GM23338 (cell line): ENCODE measurements around the gene CASKIN2.

Experiments
- CTCF ChIP-seq, 2 experiments: fragments of 200-600 bp in 1 of 2; sonication (generic) in 1 of 2; conservative IDR thresholded peaks; 2 replicates each; pipeline versions ENCODE4 v1.5.1 to v1.6.1; 2016 to 2017; ENCODE audit warnings: antibody characterized with exemption in 2 of 2, low read depth in 2 of 2, mild to moderate bottlenecking in 2 of 2, moderate library complexity in 1 of 2
- ETS1 ChIP-seq: IDR thresholded peaks from 2 replicates; pipeline ENCODE4 v1.6.1; 2016; ENCODE audit warnings: antibody characterized with exemption
- EZH2 ChIP-seq: fragments of 200-600 bp; sonication (generic); IDR thresholded peaks from one replicate; pipeline ENCODE4 v1.8.0; 2017; ENCODE audit warnings: antibody characterized with exemption, mild to moderate bottlenecking, low read depth; ENCODE audit not compliant: unreplicated experiment
- EZH2phosphoT487 ChIP-seq: fragments of 200-600 bp; sonication (generic); IDR thresholded peaks from one replicate; pipeline ENCODE4 v1.8.1; 2018; ENCODE audit warnings: antibody characterized with exemption; ENCODE audit not compliant: unreplicated experiment
- POLR2AphosphoS5 ChIP-seq: IDR thresholded peaks from 2 replicates; pipeline ENCODE4 v1.6.1; 2016; ENCODE audit warnings: antibody characterized with exemption, low read depth
- REST ChIP-seq: IDR thresholded peaks from one replicate; pipeline ENCODE4 v1.6.1; 2018; ENCODE audit warnings: antibody characterized with exemption; ENCODE audit not compliant: unreplicated experiment
- STAT1 ChIP-seq: IDR thresholded peaks from one replicate; pipeline ENCODE4 v1.6.1; 2016; ENCODE audit warnings: antibody characterized with exemption; ENCODE audit not compliant: unreplicated experiment
- ZNF331 ChIP-seq: fragments of 250-450 bp; sonication (Bioruptor Pico); IDR thresholded peaks from 2 replicates; pipeline ENCODE4 v1.5.0; 2020; ENCODE audit warnings: low read depth, mild to moderate bottlenecking, moderate library complexity

GRCh38 chr17:75489511-75489955, 25.8 kb downstream of the CASKIN2 start:
- no peak for TF ChIP-seq CTCF (conservative IDR thresholded peaks at IDR 0.05; ENCODE audit: low read depth in 2 of 2)
- no peak for TF ChIP-seq STAT1
- no peak for TF ChIP-seq ZNF331 (CRISPR knock-in tag)
- no peak for TF ChIP-seq ETS1
- no peak for TF ChIP-seq REST
- TF ChIP-seq EZH2: no peak
- TF ChIP-seq POLR2AphosphoS5: no peak
- TF ChIP-seq EZH2phosphoT487: no peak
